HCT116 (cell line): ENCODE results near the gene GBGT1. TPM values are rescaled to one million over a fixed set of nuclear protein-coding genes. Genes with fewer than 3 reads are reported as not detected.

ENCODE experiments used
- ATAC-seq: fragments of 200-7000 bp; cut with Tn5 transposase; 2 replicates; pipeline ENCODE4 v1.9.1; 2020; ENCODE audit warnings: mild to moderate bottlenecking, moderate library complexity
- BruUV-seq: library from RNA; stranded (reverse); fragments of 400-500 nt; replicated peaks from 2 replicates; lab custom pipeline; 2021; lab: Mats Ljungman, UMichigan
- CTCF ChIA-PET: fragments of 300-600 bp; sonication (Branson Sonifier 250); formaldehyde crosslinking; loops from one replicate; lab custom pipeline; 2021; ENCODE audit warnings: antibody characterized with exemption; lab: Charles Lee
- POLR2A ChIA-PET: fragments of 300-600, 350-600 bp; sonication (Branson Sonifier 250); formaldehyde crosslinking; loops from one replicate; lab custom pipeline; 2021; ENCODE audit warnings: antibody characterized with exemption; lab: Charles Lee
- RAD21 ChIA-PET, 2 experiments: fragments of 300-600 bp; sonication (Branson Sonifier 250); formaldehyde crosslinking; loops; one replicate each; lab custom pipeline; 2023; ENCODE audit warnings: low total read pairs in 2 of 2; ENCODE audit not compliant: uncharacterized antibody in 2 of 2, unreplicated experiment in 2 of 2, low non-redundant PET in 1 of 2; lab: Charles Lee
- DNase-seq: peaks from one replicate; pipeline ENCODE4 v3.0.0-alpha.2; 2010; ENCODE audit warnings: low read depth, low spot score
- H2AFZ ChIP-seq: fragments of 200-600 bp; shearing (Covaris generic), sonication (generic); 2 replicates; pipeline ENCODE4 v1.6.1; 2017; ENCODE audit warnings: low read depth, mixed run types, mixed read lengths, antibody characterized with exemption, low read length; ENCODE audit not compliant: poor library complexity, severe bottlenecking
- H3K27ac ChIP-seq: 2 replicates; pipeline ENCODE4 v1.5.1; 2012; ENCODE audit warnings: low read depth, low read length
- H3K27me3 ChIP-seq: fragments of 200-600 bp; sonication (generic); 2 replicates; pipeline ENCODE4 v1.6.1; 2016; ENCODE audit warnings: mixed run types, low read length, mixed read lengths; ENCODE audit not compliant: insufficient read depth
- H3K36me3 ChIP-seq, 2 experiments: fragments of 200-500 bp in 1 of 2; fragments of 200-600 bp in 1 of 2; sonication (Bioruptor generic) in 1 of 2; sonication (generic) in 1 of 2; 2 replicates each; pipeline versions ENCODE4 v1.5.1 to v1.6.1; 2014 to 2016; ENCODE audit warnings: low read length in 2 of 2, inconsistent platforms in 1 of 2, mixed read lengths in 1 of 2, mixed run types in 1 of 2; ENCODE audit not compliant: insufficient read depth in 2 of 2, control insufficient read depth in 1 of 2
- H3K4me1 ChIP-seq, 2 experiments: fragments of 200-600 bp in 1 of 2; sonication (generic) in 1 of 2; 2 replicates each; pipeline versions ENCODE4 v1.5.1 to v1.6.1; 2012 to 2017; ENCODE audit warnings: low read length in 2 of 2, inconsistent platforms in 1 of 2, mild to moderate bottlenecking in 1 of 2, mixed read lengths in 1 of 2, mixed run types in 1 of 2, moderate library complexity in 1 of 2; ENCODE audit not compliant: insufficient read depth in 2 of 2, control insufficient read depth in 1 of 2
- H3K4me2 ChIP-seq: fragments of 200-600 bp; sonication (generic); 2 replicates; pipeline ENCODE4 v1.6.1; 2017; ENCODE audit warnings: mixed run types, low read length, mixed read lengths
- H3K4me3 ChIP-seq, 2 experiments: fragments of 200-600 bp in 1 of 2; sonication (generic) in 1 of 2; replicated peaks in 1 of 2; 2 replicates each; pipeline ENCODE4 v1.5.1; 2011 to 2016; ENCODE audit warnings: low read length in 2 of 2, control low read depth in 1 of 2, low read depth in 1 of 2, mild to moderate bottlenecking in 1 of 2, mixed read lengths in 1 of 2, mixed run types in 1 of 2
- H3K79me2 ChIP-seq: fragments of 200-600 bp; sonication (generic); 2 replicates; pipeline ENCODE4 v1.6.1; 2017; ENCODE audit warnings: mild to moderate bottlenecking, mixed run types, low read length, moderate library complexity, mixed read lengths; ENCODE audit not compliant: insufficient read depth
- H3K9ac ChIP-seq: fragments of 200-600 bp; sonication (generic); 2 replicates; pipeline ENCODE4 v1.6.1; 2016; ENCODE audit warnings: low read length, mixed read lengths
- H3K9me2 ChIP-seq: fragments of 200-600 bp; sonication (generic), shearing (Covaris generic); 2 replicates; pipeline ENCODE4 v1.6.1; 2017; ENCODE audit warnings: mixed run types, mild to moderate bottlenecking, moderate library complexity; ENCODE audit not compliant: insufficient read depth
- H3K9me3 ChIP-seq, 2 experiments: fragments of 200-500 bp in 1 of 2; fragments of 200-600 bp in 1 of 2; sonication (Bioruptor generic) in 1 of 2; sonication (generic) in 1 of 2; 2 replicates each; pipeline ENCODE4 v1.6.1; 2014 to 2017; ENCODE audit warnings: low read length in 2 of 2, mixed read lengths in 2 of 2, inconsistent platforms in 1 of 2, low read depth in 1 of 2, mild to moderate bottlenecking in 1 of 2, mixed run types in 1 of 2, moderate library complexity in 1 of 2; ENCODE audit not compliant: control insufficient read depth in 1 of 2, insufficient read depth in 1 of 2
- H4K20me1 ChIP-seq: fragments of 200-600 bp; sonication (generic), shearing (Covaris generic); 2 replicates; pipeline ENCODE4 v1.6.1; 2017; ENCODE audit warnings: mixed run types, mild to moderate bottlenecking, moderate library complexity; ENCODE audit not compliant: insufficient read depth
- ATF3 ChIP-seq: IDR thresholded peaks from 2 replicates; pipeline ENCODE4 v1.6.1; 2012
- CBX3 ChIP-seq: IDR thresholded peaks from 2 replicates; pipeline ENCODE4 v1.6.1; 2012; ENCODE audit warnings: low read depth
- ELF1 ChIP-seq: IDR thresholded peaks from 2 replicates; pipeline ENCODE4 v1.6.1; 2012; ENCODE audit warnings: low read depth, borderline replicate concordance
- EZH2 ChIP-seq: fragments of 200-600 bp; sonication (generic); IDR thresholded peaks from 2 replicates; pipeline ENCODE4 v1.6.1; 2017; ENCODE audit warnings: antibody characterized with exemption, mixed run types
- EZH2phosphoT487 ChIP-seq: fragments of 200-600 bp; IDR thresholded peaks from 2 replicates; pipeline ENCODE4 v1.6.1; 2018; ENCODE audit warnings: antibody characterized with exemption, borderline replicate concordance
- FOSL1 ChIP-seq: IDR thresholded peaks from 2 replicates; pipeline ENCODE4 v1.6.1; 2012; ENCODE audit warnings: low read depth
- POLR2AphosphoS5 ChIP-seq: IDR thresholded peaks from 2 replicates; pipeline ENCODE4 v1.6.1; 2011; ENCODE audit warnings: mild to moderate bottlenecking, low read depth, low read length, moderate library complexity
- REST ChIP-seq: IDR thresholded peaks from 2 replicates; pipeline ENCODE4 v1.6.1; 2012; ENCODE audit warnings: low read depth
- SP1 ChIP-seq: IDR thresholded peaks from 2 replicates; pipeline ENCODE4 v1.6.1; 2012; ENCODE audit warnings: low read depth
- SRF ChIP-seq: IDR thresholded peaks from 2 replicates; pipeline ENCODE4 v1.6.1; 2012; ENCODE audit warnings: low read depth
- TCF7L2 ChIP-seq: IDR thresholded peaks from 2 replicates; pipeline ENCODE4 v1.7.0; 2011; ENCODE audit warnings: borderline replicate concordance, inconsistent platforms; ENCODE audit not compliant: insufficient read depth, insufficient read length; ENCODE audit errors: extremely low read depth
- YY1 ChIP-seq: IDR thresholded peaks from 2 replicates; pipeline ENCODE4 v1.6.1; 2011; ENCODE audit warnings: low read length, low read depth, moderate library complexity, mild to moderate bottlenecking; ENCODE audit not compliant: insufficient replicate concordance; ENCODE audit errors: extremely low read depth
- ZBTB33 ChIP-seq: IDR thresholded peaks from 2 replicates; pipeline ENCODE4 v1.6.1; 2011; ENCODE audit warnings: mild to moderate bottlenecking, low read length, moderate library complexity; ENCODE audit not compliant: insufficient replicate concordance; ENCODE audit errors: extremely low read depth
- ZNF274 ChIP-seq: fragments of 200-500 bp; sonication (Bioruptor generic); IDR thresholded peaks from 2 replicates; pipeline ENCODE4 v1.6.1; 2014; ENCODE audit warnings: mild to moderate bottlenecking, low read depth, low read length, inconsistent platforms
- intact Hi-C: fragments of 100-400 bp; cut with micrococcal nuclease; formaldehyde crosslinking; loops from 2 replicates; pipeline ENCODE4 v1.10.0; 2022
- total RNA-seq: library from RNA; stranded (reverse); gene quantifications from one replicate; pipeline ENCODE4 v1.2.1, GENCODE V29; 2021; ENCODE audit not compliant: unreplicated experiment
- TF ChIP-seq, protein P1 (sequence below), 3 experiments: fragments of 200-600 bp in 1 of 3; sonication (generic) in 1 of 3; IDR thresholded peaks in 2 of 3; conservative IDR thresholded peaks in 1 of 3; 2 replicates each; pipeline ENCODE4 v1.5.1; 2012 to 2017; ENCODE audit warnings: low read depth in 2 of 3, low read length in 2 of 3, antibody characterized with exemption in 1 of 3, borderline replicate concordance in 1 of 3, control low read depth in 1 of 3, mild to moderate bottlenecking in 1 of 3, mixed read lengths in 1 of 3, mixed run types in 1 of 3, moderate library complexity in 1 of 3; ENCODE audit not compliant: insufficient read depth in 1 of 3

The GBGT1 gene
- total RNA-seq, 1 experiment from 2014 or later: 0.34 TPM

DNA sequence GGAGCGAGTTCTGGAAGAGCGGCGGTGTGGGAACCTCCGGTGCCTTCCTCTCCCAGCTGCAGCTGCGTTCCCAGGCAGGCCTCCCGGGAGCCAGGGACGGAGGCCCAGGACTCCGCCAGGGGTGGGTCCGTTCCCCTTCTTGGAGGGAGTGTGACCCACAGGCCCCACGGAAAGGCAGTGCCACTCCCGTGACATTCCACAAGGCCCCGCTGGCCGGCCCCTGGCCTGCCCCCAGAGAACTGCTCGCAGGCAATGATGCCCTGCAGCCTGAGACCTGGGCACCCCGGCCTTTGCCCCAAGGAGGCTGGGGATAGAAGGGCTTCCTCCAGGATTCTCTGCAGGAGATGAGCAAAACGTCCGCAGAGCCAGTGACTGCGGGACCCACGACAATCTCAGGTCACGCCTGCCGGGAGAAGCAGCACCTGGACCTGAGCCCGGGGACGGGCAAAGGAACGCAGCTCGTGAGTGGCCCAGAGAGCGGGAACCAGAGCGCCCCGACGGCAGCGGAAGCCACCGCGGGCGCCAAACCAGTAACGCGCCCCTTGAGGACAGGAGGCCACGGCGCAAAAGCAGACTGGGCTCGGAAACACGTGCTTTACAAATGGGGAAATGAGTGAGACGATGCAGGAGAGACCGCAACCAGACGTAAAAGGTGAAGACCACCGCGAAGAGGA is 36.1 kb upstream of the GBGT1 start:
- H3K27ac ChIP-seq: no peak overlapping the region
- no TSS peak for BruUV-seq
- no peaks in the 10 kb centered on the region for H3K9me2 ChIP-seq
- ATAC-seq (no peak), DNase-seq (no peak)
- H3K79me2 ChIP-seq: no peaks in the 10 kb centered on the region
- no peaks in the 10 kb centered on the region; a peak in 1 of 4 replicates for H3K4me1 ChIP-seq
- ChIA-PET POLR2A (no interaction called here), CTCF (no interaction called here), RAD21 (no interaction called here)
- no peak overlapping the region for H2AFZ ChIP-seq
- no peak overlapping the region for H3K4me3 ChIP-seq
- intact Hi-C loops: no loop called here
- H4K20me1 ChIP-seq: no peaks in the 10 kb centered on the region
- no peak overlapping the region for H3K4me2 ChIP-seq
- TF ChIP-seq SP1 (no peak), SRF (no peak), ZNF274 (no peak), FOSL1 (no peak), EZH2phosphoT487 (no peak), ATF3 (no peak), TCF7L2 (no peak), CBX3 (no peak), ZBTB33 (no peak), POLR2AphosphoS5 (no peak), ELF1 (no peak), EZH2 (no peak), YY1 (no peak), REST (no peak)
- TF ChIP-seq, protein P1, sequence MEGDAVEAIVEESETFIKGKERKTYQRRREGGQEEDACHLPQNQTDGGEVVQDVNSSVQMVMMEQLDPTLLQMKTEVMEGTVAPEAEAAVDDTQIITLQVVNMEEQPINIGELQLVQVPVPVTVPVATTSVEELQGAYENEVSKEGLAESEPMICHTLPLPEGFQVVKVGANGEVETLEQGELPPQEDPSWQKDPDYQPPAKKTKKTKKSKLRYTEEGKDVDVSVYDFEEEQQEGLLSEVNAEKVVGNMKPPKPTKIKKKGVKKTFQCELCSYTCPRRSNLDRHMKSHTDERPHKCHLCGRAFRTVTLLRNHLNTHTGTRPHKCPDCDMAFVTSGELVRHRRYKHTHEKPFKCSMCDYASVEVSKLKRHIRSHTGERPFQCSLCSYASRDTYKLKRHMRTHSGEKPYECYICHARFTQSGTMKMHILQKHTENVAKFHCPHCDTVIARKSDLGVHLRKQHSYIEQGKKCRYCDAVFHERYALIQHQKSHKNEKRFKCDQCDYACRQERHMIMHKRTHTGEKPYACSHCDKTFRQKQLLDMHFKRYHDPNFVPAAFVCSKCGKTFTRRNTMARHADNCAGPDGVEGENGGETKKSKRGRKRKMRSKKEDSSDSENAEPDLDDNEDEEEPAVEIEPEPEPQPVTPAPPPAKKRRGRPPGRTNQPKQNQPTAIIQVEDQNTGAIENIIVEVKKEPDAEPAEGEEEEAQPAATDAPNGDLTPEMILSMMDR (IDR thresholded peaks at IDR 0.05 in 2 of 3, conservative IDR thresholded peaks at IDR 0.05 in 1 of 3; ENCODE audit: borderline replicate concordance in 1 of 3, insufficient read depth in 1 of 3, low read depth in 2 of 3, low read length in 2 of 3): no peak
- H3K9ac ChIP-seq: no peak overlapping the region
- no peaks in the 10 kb centered on the region for H3K27me3 ChIP-seq
- H3K36me3 ChIP-seq: no peaks in the 10 kb centered on the region
- H3K9me3 ChIP-seq: 0 out of 4 replicates have a peak, but pooled peaks cover 0 to 3% of the 10 kb centered on the region in 2 experiments
